Fibroblast of upper back skin (primary cell): Measurements from ENCODE around the gene CDNF.
"Not testable (repeated sequence)": the region's sequence is repeated elsewhere in the genome, so short reads cannot be mapped to it uniquely, and the experiment has no call there.

Experiments used
- DNase-seq: peaks from one replicate; pipeline ENCODE4 v3.0.0-alpha.2; 2013

CDNF gene

DNA sequence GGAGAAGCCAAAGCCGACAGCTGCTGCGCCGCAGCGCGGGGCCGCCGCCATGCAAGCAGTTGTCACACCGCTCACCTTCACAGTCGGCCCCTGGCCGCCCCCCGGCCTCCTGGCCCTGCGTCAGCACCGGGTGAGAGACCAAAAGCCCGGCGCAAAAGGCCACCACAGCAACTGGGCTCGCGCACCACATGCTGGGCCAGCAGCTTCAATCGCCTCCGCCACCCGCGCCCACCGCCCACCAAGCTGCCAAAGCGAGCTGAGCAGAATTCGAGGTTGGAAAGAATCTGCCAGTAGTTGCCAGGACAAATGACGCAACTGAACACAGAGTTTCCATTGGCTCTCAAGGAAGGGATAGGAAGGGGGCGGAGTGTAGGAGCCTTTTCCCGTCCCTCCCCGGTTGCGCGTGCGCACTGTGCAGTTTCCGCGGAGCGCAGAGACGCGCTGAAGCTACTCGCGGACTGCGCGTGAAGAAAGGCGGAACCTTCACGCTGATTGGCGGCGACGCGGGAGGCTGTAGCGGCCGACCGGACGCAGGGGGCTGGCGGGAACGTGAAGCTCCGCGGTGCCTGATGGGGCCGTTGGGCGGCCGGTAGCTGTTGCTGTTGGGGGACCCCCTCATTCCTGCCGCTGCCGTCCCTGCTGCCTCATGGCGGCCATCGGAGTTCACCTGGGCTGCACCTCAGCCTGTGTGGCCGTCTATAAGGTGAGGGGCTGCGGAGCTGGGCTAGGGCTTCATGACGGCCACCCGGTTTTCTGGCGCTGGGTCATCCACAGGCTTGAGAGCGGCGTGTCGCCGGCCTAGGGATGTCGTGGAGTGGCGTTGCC, at the start of gene CDNF, which contains the start of the genes HSPA14 and MSANTD7:
Gene CDNF, minus strand, starts transcription at position 281 of the 825 bp plus-strand sequence. Its CDS starts 91 bp downstream, at position 190.
Gene HSPA14, plus strand, starts transcription at position 550 of the 825 bp plus-strand sequence. Its CDS starts 97 bp downstream, at position 647.
Gene MSANTD7, plus strand, starts transcription at position 550 of the 825 bp plus-strand sequence. CDS start 3,979 bp downstream, outside the sequence.
- DNase-seq, result peak; percentile 99

DNA sequence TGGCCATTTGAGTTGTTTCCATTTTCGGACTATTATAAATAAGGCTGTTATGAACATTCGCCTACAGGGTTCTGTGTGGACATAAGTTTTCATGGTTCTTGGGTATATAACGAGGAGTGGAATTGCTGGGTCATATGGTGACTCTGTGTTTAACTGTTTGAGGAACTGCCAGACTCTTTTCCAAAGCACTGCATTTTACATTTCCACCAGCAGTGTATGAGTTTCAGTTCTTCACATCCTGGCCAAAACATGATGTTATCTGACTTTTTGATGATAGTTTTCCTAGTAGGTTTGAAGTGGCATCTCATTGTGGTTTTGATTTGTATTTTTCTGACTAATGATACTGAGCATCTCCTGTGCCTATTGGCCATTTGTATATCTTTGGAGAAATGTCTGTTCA, 46.2 kb upstream of the CDNF start:
- DNase-seq, result no peak

DNA sequence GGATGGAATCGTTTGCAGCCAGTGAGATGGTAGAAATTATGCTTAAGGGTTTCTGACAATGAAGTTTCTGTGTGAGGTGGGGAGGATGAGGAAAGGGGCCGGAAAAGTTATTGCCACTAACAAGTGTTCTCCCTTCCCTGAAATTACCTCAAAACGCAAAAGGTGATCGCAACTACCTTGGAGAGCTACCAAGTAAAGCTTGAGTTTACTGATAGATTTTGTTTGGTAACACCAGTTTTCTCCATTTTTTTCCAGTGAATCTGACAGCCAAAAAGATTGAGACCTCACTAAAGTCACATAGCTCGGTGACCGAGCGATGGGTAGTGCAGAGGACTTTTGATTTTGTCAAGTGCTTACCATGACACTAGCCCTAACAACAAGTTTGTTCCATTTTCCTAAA, 42.4 kb upstream of the CDNF start:
- no peak for DNase-seq

DNA sequence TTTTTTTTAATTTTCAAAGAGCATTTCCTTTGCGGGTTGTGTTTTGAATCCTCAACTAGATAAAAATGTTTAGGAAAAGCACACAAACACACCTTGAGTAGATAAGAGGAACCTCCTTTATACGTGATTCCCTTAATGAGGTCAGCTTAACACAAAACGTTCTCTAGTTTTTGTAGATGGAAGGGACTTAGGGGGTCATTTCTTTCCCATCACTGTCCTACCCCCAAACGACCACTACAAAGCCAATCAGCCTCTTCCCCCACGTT, 42.0 kb upstream of the CDNF start:
- no peak for DNase-seq

DNA sequence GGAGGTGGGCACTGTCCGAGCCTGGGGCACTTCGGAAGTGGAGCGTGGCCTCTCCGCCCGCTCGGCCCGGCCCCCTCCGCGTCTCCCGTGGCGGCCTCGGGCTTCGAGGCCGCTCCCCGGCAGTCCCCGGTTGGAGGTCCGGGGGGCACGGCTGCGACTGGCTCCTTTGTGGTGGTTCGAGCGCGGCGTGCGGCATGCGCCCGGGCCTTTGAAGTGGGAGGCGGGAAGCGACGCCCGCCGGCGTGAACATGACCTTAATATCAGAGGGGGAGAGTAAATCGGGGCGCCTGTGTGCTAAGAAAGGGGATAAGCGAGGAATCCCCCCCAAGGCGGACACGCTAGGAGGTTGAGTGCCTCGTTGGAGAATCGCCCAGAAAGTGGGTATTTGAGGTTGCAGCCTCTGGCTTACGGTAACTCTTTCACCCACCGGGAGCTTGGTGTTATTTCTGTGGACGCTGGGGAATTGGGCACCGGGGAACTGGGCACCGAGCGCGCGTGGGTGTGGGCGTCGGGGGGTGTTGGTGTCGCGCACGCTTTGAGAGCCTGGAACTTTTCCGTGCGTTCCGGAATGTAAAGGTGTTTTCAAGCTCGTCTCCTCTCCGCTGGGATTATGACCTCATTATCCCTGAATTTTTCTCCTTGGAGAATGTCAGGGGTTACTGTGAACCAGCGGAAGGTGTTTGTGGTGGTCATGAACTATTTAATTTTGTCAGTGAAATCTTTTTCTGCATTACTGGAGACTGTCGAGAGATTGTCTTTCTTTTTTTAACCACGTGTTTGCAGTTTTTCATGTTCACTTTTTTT, 41.5 kb upstream of the CDNF start:
- peak; percentile 23 for DNase-seq

DNA sequence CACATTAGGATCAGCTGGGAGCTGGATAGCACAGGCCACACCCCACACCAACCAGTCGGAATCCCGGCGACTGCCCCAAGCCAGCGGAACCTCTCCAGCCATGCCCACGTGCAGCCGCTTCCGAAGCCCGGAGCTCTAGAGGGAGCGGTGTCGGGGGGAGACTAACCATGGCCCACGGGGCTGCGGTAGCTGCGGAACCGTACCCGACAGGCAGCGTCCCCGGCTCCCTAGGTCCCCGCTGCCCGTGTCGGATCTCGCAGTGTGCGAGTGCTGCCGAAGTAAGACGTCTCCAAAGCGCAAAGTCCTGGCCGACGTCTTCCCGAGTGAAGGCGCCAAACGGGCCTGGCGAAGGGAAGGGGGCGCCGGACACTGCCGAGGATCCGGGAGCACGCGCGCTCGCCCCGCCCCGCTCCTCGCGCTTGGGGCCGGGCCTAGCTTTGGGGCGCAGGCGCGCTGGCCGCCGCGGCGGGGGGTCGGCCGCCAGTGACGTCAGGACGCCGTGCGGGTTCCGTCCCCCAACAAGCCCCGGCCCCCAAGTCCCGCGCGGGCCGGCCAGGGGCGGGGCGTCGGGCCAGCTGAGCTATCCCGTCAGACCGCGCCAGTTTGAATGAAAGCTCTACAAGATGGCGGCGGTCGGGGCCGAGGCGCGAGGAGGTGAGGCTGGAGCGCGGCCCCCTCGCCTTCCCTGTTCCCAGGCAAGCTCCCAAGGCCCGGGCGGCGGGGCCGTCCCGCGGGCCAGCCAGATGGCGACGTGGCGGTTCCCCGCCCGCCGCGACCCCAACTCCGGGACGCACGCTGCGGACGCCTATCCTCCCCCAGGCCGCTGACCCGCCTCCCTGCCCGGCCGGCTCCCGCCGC, 40.7 kb upstream of the CDNF start, which contains the start of gene SUV39H2:
Gene SUV39H2, plus strand, starts transcription at position 601 of the 858 bp plus-strand sequence. Its CDS starts 23 bp downstream, at position 624.
- peak; percentile 96 for DNase-seq

DNA sequence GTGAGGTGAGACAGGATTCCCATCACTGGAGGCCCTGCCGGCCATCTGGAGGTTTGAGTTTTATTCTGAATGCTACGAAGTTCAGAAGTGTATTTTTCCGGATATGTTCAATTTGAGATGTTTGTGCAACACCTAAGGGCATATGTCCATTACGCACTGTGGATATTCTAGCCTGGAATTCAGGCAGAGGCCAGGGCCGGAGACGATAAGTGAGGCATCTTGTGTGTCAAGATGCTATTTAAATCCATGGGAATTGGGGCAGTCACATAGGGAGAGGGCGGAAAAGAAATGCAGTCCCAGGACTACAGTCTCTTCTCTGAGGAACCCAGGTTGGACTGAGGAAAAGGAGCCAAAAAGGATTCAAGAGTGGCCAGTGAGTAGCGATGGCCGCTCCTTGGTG, 38.9 kb upstream of the CDNF start:
- no peak for DNase-seq

DNA sequence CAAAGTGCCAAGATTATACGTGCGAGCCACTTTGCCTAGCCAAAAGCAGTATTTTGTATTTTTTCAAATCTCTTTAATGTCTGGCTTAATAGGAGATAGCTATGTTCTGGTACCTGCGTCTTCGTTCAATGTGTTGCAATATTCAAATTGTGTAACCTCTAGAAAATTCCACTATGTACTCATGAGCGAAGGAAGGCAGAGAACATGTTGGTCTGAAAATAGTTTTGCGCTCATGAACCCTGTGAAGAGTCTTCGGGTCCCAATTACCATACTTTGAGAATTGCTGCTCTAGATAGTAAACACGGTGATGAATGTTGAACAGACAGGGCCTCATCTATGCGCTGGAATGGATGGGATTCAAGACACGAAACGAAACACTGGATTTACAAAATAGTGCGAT, 38.1 kb upstream of the CDNF start:
- DNase-seq, result no peak

DNA sequence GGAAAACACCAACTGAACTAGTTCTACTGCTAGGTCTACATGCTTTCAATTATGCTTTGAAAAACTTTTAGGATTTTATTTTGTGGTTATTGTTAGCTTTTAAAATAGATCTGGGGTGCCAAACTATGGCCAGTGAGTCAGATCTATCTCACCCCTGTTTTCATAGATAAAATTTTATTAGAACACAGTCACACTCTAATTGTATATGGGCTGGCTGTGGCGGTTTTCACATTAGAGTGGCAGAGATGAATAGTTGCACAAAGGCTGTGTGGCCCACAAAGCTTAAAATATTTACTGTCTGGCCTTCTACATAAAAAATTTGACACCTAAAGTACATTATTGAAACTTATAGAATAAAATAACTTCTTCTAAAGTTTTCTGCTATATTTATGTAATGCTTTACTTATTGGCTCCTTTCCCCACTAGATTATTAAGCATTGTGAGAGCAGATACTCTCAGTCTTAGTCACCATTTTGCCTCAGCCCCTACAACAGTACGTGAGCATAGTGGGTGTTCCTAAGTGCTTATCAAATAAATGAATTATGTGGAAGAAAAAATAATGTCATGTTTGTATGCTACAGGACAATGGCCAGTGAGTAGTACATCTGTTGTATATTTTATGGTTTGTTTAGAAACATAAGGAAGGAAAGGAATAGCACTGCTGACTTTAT, 35.4 kb upstream of the CDNF start:
- DNase-seq, result peak; percentile 65

DNA sequence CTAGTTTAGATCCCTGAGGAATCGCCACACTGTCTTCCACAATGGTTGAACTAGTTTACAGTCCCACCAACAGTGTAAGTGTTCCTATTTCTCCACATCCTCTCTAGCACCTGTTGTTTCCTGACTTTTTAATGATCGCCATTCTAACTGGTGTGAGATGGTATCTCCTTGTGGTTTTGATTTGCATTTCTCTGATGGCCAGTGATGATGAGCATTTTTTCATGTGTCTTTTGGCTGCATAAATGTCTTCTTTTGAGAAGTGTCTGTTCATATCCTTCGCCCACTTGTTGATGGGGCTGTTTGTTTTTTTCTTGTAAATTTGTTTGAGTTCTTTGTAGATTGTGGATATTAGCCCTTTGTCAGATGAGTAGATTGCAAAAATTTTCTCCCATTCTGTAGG, 27.0 kb upstream of the CDNF start:
- not testable (repeated sequence) for DNase-seq

DNA sequence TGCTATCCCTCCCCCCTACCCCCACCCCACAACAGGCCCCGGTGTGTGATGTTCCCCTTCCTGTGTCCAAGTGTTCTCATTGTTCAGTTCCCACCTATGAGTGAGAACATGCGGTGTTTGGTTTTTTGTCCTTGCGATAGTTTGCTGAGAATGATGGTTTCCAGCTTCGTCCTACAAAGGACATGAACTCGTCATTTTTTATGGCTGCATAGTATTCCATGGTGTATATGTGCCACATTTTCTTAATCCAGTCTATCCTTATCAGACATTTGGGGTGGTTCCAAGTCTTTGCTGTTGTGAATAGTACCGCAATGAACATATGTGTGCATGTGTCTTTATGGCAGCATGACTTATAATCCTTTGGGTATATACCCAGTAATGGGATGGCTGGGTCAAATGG, 26.6 kb upstream of the CDNF start:
- DNase-seq, result not testable (repeated sequence)

DNA sequence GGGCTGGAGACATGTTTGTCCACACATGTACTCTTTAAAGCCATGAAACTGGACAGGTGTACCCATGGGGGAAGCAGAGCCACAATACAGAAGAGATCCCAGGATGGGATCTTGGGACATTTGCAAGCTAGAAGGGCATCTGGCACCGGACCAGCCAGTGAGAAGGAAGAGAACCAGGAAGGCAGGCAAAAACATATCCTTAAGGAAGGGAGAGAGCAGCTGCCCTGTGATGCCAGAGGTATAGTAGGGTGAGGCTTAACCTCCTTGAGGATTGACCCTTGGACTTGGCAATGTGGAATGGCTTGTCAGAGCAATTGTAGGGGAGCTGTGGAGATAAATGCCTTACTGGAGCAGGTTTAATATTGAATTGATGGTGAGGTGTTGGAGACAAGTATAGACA, 23.0 kb upstream of the CDNF start:
- no peak for DNase-seq

DNA sequence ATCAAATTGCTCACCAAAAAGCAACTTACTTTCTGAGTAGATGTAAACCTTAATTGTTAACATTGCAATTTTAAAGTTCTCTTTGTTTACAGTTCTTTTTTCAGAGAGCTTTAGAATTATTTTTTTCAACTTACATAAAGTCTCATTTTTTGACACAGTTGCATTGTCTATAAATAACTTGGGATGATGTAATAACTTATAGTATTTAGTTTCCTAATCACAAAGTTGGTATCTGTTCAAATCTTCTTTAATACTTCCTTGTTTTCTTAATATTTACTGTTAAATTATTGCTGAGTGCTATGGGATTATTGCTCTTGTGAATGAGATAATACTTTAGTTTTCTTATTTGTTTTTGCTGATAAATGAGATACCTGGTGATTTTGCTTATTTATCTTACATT, 21.9 kb upstream of the CDNF start:
- no peak for DNase-seq

DNA sequence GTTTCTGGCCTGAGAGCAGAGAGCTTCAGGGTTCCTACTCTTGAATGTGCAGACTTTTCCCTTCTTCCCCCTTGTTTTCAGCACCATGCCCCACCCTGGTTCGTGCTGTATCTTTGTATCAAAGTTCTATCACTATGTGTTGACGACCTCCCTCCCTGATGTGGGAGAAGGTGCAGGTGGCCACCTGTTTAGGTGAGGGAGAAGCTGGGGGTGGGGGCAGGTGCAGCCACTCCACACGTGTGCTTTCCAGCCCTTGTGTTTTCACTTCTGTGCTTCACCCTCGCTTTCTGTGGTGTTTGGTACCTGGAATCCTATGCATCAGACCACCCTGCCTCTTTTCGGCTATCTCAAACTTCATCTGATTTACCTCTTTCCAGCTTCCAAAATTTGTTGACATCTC, 21.2 kb upstream of the CDNF start:
- no peak for DNase-seq

DNA sequence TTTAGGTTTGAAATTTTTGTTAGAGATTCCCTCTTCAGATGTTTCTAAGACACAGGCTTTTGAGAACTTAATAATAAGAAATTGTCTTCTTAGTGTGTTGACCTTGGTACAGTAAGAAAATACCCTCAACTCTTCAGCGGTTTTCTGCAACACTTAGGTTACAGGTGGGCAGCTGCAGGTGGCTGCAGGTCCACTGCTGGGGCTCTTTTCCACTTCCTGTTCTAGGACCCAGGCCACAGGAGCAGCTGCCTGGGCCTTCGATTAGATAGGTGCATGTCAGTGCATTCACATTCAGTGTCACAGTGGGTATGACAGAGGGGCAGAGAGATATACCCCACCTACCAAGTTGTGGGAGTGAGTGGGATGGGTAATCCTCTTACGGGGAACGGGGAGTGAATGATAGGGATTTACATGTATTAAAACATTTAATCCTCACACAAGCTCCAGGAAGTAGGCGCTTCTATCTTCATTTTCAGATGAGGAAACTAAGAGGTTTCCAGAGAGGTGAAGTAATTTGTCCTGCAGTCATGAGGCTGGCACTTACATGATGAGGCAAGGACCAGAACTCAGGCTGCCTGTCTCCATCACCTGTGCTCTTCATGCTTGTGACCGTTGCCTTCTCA, 20.6 kb upstream of the CDNF start:
- DNase-seq, result no peak

DNA sequence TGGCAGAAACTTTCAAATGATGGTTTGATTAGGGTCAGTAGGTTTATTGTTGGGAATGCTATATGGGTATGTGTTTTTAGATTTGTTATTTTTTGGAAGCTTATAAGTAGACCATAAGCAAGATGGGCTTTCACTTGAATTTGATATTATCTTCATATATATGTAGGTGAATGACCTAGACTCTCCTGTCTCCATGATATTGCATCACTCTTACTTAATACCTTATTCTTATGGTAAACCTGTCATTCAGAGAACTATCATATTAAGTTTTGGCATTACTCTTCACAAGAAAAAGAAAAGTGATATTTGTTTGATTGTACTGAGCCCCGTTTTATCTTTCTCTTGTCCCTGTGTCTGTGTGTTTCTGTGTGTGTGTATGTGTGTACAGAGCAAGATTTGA, 17.6 kb upstream of the CDNF start:
- no peak for DNase-seq

DNA sequence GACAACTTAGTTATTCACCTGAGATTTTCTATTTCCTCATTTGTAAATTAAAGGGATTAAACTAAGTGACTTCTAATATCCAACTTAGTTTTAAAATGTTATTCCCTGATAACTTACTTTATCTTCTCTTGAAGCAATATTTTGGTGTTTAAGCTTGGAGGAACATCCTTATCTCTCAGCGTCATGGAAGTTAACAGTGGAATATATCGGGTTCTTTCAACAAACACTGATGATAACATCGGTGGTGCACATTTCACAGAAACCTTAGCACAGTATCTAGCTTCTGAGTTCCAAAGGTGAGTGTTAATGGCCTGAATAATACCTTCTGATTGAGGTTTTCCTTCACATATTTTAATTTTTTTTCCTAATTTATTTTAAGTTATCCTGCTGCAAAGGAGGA, 14.4 kb upstream of the CDNF start:
- no peak for DNase-seq

DNA sequence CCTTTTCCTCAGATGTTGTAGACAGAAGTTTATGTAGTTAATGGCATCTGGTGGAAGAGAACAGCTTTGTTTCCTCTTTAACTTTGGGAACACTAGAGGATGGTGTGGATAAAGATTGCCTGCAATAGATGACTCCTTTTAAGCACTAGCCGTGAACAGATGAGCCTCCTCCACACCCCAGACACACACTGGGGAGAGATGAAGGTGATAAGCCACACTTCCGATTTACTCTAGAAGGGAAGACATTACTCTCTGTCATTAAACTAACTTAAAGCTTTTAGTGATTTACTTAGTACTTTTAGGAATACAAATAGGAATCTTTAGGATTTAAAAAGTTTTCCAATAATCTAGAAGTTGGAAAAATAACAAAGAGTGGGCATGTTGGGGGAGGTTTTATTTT, 7.1 kb upstream of the CDNF start:
- DNase-seq, result no peak

DNA sequence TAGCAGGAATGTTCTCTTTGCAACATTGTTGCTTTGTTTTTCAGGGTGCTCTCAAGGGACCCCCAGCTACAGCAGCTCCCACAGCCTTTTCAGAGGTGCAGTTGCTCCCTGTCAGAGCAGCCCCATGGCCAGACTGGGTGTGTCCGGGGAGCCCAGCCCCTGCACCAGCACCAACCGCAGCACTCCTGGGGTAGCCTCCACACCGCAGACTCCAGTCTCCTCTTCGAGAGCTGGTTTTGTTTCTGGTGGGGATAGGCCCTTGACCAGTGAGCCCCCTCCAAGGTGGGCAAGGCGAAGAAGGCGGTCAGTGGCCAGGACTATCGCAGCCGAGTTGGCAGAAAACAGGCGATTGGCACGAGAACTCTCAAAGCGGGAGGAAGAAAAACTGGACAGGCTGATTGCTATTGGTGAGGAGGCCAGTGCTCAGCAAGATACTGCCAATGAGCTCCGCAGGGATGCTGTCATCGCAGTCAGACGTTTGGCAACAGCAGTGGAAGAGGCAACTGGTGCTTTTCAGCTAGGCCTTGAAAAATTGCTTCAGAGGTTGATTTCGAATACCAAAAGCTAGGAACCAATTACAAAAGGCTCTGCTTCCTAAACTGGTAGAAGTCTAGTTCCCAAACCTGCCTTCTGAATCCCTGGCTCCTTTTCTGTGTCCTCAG, 5.6 kb upstream of the CDNF start:
- no peak for DNase-seq

DNA sequence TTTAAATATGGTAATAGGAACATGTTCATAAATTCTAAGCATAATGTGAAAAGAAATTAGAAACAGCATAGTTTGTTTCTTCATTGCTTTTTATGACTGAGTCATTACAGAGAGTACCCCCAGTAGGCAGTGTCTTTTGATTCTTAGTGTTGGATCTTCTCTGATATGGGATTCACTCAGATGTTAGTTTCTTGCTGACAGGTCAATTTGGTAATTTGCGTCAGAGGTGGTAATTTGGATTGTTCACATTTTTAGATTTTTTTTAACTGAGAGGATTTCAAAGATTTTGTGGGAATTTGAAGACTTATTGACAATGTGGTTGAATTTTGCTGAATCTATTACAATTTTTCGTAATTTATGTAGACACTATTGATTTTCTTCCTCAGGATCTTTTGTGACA, 2.3 kb upstream of the CDNF start:
- no peak for DNase-seq

DNA sequence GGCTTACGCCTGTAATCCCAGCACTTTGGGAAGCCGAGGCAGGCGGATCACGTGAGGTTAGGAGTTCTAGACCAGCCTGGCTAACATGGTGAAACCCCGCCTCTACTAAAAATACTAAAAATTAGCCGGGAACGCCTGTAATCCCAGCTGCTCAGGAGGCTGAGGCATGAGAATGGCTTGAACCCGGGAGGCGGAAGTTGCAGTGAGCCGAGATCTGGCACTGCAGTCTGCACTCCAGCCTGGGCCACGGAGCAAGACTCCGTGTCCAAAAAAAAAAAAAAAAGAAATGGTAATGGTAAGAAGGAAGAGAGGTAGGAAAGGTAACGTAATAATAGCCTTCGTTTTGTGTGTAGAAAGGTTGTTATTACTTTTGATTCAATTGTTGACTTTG, 1.5 kb upstream of the CDNF start:
- DNase-seq, result no peak
